Measurements from ENCODE around the gene ATXN1.

- TF ChIP-seq NRF1 (IDR thresholded peaks at IDR 0.05; ENCODE audit: low read depth, low read length): no peak
- no peak for TF ChIP-seq TAF1 (IDR thresholded peaks at IDR 0.05; ENCODE audit: borderline replicate concordance, low read depth, low read length)
- TF ChIP-seq SIN3A (IDR thresholded peaks at IDR 0.05; ENCODE audit: borderline replicate concordance, low read depth, low read length): peak; percentile 44; the same call in 1 of the 2 replicates
- 0 out of 4 replicates have a peak, but pooled peaks of 1 of the 2 experiments have one; percentile 32 for TF ChIP-seq EP300 (IDR thresholded peaks at IDR 0.05; ENCODE audit: borderline replicate concordance in 1 of 2, low read depth in 1 of 2, low read length in 1 of 2)
- no peak for TF ChIP-seq EZH2phosphoT487 (IDR thresholded peaks at IDR 0.05; ENCODE audit: borderline replicate concordance, low read depth)
- no peak for TF ChIP-seq RAD21 (IDR thresholded peaks at IDR 0.05; ENCODE audit: low read length)
- peak; percentile 23; the same call in 1 of the 2 replicates for TF ChIP-seq MAX (IDR thresholded peaks at IDR 0.05; ENCODE audit: low read depth)
- TF ChIP-seq CHD2 (IDR thresholded peaks at IDR 0.05; ENCODE audit: low read length, partially characterized antibody): no peak
- TF ChIP-seq CTCF (IDR thresholded peaks at IDR 0.05): no peak
- TF ChIP-seq YY1 (IDR thresholded peaks at IDR 0.05; ENCODE audit: low read depth): no peak
- TF ChIP-seq RFX5 (IDR thresholded peaks at IDR 0.05; ENCODE audit: low read length): no peak
Observed at GRCh38 chr6:16723826-16724225, 37.4 kb downstream of the ATXN1 start.

All from SK-N-SH (cell line).